ENCODE data around the gene CTDP1.
"Not testable (repeated sequence)": the region's sequence is repeated elsewhere in the genome, so short reads cannot be mapped to it uniquely, and the experiment has no call there.

Gene CTDP1

DNA sequence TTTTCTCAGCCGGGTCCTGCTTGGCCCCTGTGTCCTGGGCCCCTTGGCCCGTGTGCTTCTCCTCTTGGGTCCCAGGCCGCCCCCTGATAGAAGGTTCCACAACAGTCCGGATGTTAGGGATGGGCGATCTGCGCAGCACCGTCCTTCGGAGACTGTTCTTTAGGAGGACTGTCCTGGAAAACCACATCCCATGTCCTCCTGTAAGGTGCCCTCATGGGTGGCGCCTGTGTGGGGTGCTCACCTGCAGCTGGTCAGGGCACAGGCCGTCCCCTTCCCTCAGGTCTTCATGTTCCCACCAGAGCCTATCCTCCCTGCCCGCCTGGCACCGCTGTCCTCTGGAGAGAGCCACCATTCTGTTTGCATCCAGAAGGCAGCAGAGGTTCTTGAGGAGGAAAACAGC lies 50.0 kb downstream of the CTDP1 start:
- H3K9me3 ChIP-seq (ENCODE audit: control insufficient read depth in 2 of 2, low read length in 2 of 2): peaks cover 12 to 17% of the 10 kb centered on the region in 2 donors
- peaks cover 0 to 4% of the 10 kb centered on the region in 2 donors for H3K4me1 ChIP-seq (ENCODE audit: control insufficient read depth in 2 of 2, insufficient read depth in 2 of 2, low read length in 2 of 2)
- H3K4me3 ChIP-seq (ENCODE audit: low read length in 2 of 2): no peak overlapping the region
- H3K36me3 ChIP-seq (ENCODE audit: control insufficient read depth in 2 of 2, insufficient read depth in 2 of 2, low read length in 2 of 2): peaks cover 58 to 72% of the 10 kb centered on the region in 2 donors
- H3K9ac ChIP-seq (ENCODE audit: low read depth in 1 of 2, low read length in 2 of 2): no peak overlapping the region
- no peaks in the 10 kb centered on the region for H3K27me3 ChIP-seq (ENCODE audit: control insufficient read depth in 2 of 2, insufficient read depth in 2 of 2, low read length in 2 of 2)
- H3K27ac ChIP-seq (ENCODE audit: low read depth in 2 of 2, low read length in 2 of 2): no peak overlapping the region

DNA sequence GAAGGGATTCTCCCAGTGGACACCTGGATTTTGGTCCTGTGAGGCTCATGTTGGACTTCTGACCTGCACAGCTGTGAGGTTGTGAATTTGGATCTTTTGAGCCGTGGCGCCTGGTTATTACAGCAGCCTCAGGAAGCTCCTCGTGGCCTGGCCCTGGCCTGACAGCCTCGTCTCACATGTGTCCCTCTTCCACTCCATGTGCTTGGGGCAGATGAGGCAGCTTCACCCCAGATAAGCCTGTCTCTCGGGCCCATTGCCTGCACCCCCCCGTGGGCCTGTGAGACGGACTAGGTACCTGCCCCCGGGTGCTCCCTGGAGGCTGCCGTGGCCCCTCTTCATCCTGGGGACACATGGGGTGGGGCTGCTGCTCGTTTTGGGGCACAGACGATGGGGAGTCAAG lies 51.2 kb downstream of the CTDP1 start:
- H3K27ac ChIP-seq (ENCODE audit: low read depth in 2 of 2, low read length in 2 of 2): no peak overlapping the region
- no peaks in the 10 kb centered on the region for H3K27me3 ChIP-seq (ENCODE audit: control insufficient read depth in 2 of 2, insufficient read depth in 2 of 2, low read length in 2 of 2)
- H3K4me3 ChIP-seq (ENCODE audit: low read length in 2 of 2): no peak overlapping the region
- no peaks in the 10 kb centered on the region for H3K4me1 ChIP-seq (ENCODE audit: control insufficient read depth in 2 of 2, insufficient read depth in 2 of 2, low read length in 2 of 2)
- H3K9me3 ChIP-seq (ENCODE audit: control insufficient read depth in 2 of 2, low read length in 2 of 2): peaks cover 12 to 17% of the 10 kb centered on the region in 2 donors
- H3K36me3 ChIP-seq (ENCODE audit: control insufficient read depth in 2 of 2, insufficient read depth in 2 of 2, low read length in 2 of 2): peaks cover 61 to 73% of the 10 kb centered on the region in 2 donors
- H3K9ac ChIP-seq (ENCODE audit: low read depth in 1 of 2, low read length in 2 of 2): no peak overlapping the region

DNA sequence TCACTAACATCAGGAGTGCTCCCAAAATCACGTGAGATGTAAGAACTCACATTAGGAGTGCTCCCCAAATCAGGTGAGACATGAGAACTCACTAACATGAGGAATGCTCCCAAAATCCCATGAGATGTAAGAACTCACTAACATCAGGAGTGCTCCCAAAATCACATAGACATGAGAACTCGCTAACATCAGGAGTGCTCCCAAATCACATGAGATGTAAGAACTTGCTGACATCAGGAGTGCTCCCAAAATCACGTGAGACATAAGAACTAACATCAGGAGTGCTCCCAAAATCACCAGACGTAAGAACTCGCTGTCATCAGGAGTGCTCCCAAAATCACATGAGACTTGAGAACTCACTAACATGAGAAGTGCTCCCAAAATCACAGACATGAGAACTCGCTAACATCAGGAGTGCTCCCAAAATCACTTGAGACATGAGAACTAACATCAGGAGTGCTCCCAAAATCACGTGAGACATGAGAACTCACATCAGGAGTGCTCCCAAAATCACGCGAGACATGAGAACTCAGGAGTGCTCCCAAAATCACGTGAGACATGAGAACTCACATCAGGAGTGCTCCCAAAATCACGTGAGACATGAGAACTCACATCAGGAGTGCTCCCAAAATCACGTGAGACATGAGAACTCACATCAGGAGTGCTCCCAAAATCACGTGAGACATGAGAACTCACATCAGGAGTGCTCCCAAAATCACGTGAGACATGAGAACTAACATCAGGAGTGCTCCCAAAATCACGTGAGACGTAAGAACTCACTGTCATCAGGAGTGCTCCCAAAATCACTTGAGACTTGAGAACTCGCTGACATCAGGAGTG lies 52.5 kb downstream of the CTDP1 start:
- not testable (repeated sequence) for H3K4me1 ChIP-seq (ENCODE audit: control insufficient read depth in 2 of 2, insufficient read depth in 2 of 2, low read length in 2 of 2); H3K27ac ChIP-seq (ENCODE audit: low read depth in 2 of 2, low read length in 2 of 2); H3K9ac ChIP-seq (ENCODE audit: low read depth in 1 of 2, low read length in 2 of 2); H3K4me3 ChIP-seq (ENCODE audit: low read length in 2 of 2); H3K27me3 ChIP-seq (ENCODE audit: control insufficient read depth in 2 of 2, insufficient read depth in 2 of 2, low read length in 2 of 2)
- Histone ChIP-seq H3K36me3 (ENCODE audit: control insufficient read depth in 2 of 2, insufficient read depth in 2 of 2, low read length in 2 of 2) (peaks cover 68 to 77% of the 10 kb centered on the region in 2 donors), H3K9me3 (ENCODE audit: control insufficient read depth in 2 of 2, low read length in 2 of 2) (peaks cover 12 to 17% of the 10 kb centered on the region in 2 donors)

DNA sequence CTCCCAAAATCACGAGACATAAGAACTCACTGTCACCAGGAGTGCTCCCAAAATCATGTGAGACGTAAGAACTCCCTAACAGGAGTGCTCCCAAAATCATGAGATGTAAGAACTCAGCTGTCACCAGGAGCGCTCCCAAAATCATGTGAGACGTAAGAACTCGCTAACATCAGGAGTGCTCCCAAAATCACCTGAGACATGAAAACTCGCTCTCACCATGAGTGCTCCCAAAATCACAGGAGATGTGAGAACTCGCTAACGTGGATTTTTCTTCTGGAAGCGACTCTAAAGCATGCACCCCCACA lies 53.1 kb downstream of the CTDP1 start:
- Histone ChIP-seq H3K4me1 (ENCODE audit: control insufficient read depth in 2 of 2, insufficient read depth in 2 of 2, low read length in 2 of 2) (no peaks in the 10 kb centered on the region), H3K27ac (ENCODE audit: low read depth in 2 of 2, low read length in 2 of 2) (no peak overlapping the region), H3K9ac (ENCODE audit: low read depth in 1 of 2, low read length in 2 of 2) (no peak overlapping the region), H3K27me3 (ENCODE audit: control insufficient read depth in 2 of 2, insufficient read depth in 2 of 2, low read length in 2 of 2) (no peaks in the 10 kb centered on the region), H3K4me3 (ENCODE audit: low read length in 2 of 2) (no peak overlapping the region), H3K9me3 (ENCODE audit: control insufficient read depth in 2 of 2, low read length in 2 of 2) (peaks cover 12 to 17% of the 10 kb centered on the region in 2 donors), H3K36me3 (ENCODE audit: control insufficient read depth in 2 of 2, insufficient read depth in 2 of 2, low read length in 2 of 2) (peaks cover 69 to 75% of the 10 kb centered on the region in 2 donors)

DNA sequence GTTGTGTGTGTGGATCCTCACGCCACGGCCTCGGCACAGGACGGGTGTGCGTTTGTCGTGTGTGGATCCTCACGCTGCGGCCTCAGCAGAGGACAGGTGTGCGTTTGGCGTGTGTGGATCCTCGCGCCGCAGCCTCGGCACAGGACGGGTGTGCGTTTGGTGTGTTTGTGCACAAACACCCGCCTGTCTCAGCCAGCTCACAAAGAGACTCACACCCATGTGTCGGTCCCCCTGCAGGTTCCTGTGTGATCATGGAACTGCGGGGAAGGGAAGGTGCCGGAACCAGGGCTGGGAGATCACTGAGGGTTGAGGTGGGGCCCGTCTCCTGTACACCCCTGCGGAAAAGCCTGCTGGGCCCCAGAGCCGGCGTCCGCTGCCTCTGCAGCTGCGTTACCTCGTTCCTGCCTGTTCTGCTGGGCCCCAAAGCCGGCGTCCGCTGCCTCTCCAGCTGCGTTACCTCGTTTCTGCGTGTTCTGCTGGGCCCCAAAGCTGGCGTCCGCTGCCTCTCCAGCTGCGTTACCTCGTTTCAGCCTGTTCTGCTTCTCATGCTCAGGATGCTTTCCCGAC lies 53.6 kb downstream of the CTDP1 start:
- no peak overlapping the region for H3K4me3 ChIP-seq (ENCODE audit: low read length in 2 of 2)
- peaks cover 71 to 79% of the 10 kb centered on the region in 2 donors for H3K36me3 ChIP-seq (ENCODE audit: control insufficient read depth in 2 of 2, insufficient read depth in 2 of 2, low read length in 2 of 2)
- no peaks in the 10 kb centered on the region for H3K27me3 ChIP-seq (ENCODE audit: control insufficient read depth in 2 of 2, insufficient read depth in 2 of 2, low read length in 2 of 2)
- H3K27ac ChIP-seq (ENCODE audit: low read depth in 2 of 2, low read length in 2 of 2): no peak overlapping the region
- H3K9ac ChIP-seq (ENCODE audit: low read depth in 1 of 2, low read length in 2 of 2): no peak overlapping the region
- H3K9me3 ChIP-seq (ENCODE audit: control insufficient read depth in 2 of 2, low read length in 2 of 2): peaks cover 12 to 17% of the 10 kb centered on the region in 2 donors
- H3K4me1 ChIP-seq (ENCODE audit: control insufficient read depth in 2 of 2, insufficient read depth in 2 of 2, low read length in 2 of 2): no peaks in the 10 kb centered on the region

DNA sequence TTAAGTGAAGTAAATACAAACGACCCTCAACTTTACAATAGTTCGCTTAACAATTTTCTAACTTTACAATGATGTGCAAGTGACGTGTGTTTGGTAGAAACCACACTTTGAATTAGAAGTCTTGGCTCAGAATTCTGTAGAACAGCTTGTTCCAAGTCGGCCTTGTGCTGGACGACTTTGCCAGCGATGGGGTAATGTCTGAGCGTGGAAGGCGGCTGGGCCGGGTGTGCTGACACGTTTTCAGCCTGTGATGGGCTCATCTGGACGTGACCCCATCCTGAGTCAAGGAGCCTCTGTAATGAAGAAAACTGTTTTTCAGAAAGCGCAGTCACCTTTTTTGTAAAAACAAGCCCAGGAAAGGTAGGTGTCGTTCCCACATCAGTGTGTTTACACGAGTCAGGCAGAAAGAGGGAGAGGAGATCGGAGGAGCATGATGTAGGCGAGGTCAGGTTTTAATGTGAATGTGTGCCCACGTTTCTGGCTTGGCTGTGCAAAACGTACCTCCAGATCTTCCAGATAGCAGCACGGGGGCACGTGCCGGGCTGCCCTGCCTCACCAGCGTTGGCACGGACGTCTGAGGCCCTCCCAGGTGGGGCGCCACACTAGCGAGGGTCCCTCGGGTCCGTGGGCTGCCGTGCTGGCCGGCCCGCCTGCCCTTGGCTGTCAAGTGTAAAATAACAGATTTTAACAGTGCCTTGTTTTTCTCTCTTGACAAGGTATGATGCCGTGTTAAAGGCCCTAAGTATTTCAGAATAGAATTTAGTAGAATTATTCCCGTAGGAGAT lies 54.6 kb downstream of the CTDP1 start:
- Histone ChIP-seq H3K4me1 (ENCODE audit: control insufficient read depth in 2 of 2, insufficient read depth in 2 of 2, low read length in 2 of 2) (no peaks in the 10 kb centered on the region), H3K27ac (ENCODE audit: low read depth in 2 of 2, low read length in 2 of 2) (no peak overlapping the region), H3K9me3 (ENCODE audit: control insufficient read depth in 2 of 2, low read length in 2 of 2) (peaks cover 12 to 14% of the 10 kb centered on the region in 2 donors), H3K4me3 (ENCODE audit: low read length in 2 of 2) (no peak overlapping the region), H3K36me3 (ENCODE audit: control insufficient read depth in 2 of 2, insufficient read depth in 2 of 2, low read length in 2 of 2) (peaks cover 71 to 74% of the 10 kb centered on the region in 2 donors), H3K27me3 (ENCODE audit: control insufficient read depth in 2 of 2, insufficient read depth in 2 of 2, low read length in 2 of 2) (no peaks in the 10 kb centered on the region), H3K9ac (ENCODE audit: low read depth in 1 of 2, low read length in 2 of 2) (no peak overlapping the region)

DNA sequence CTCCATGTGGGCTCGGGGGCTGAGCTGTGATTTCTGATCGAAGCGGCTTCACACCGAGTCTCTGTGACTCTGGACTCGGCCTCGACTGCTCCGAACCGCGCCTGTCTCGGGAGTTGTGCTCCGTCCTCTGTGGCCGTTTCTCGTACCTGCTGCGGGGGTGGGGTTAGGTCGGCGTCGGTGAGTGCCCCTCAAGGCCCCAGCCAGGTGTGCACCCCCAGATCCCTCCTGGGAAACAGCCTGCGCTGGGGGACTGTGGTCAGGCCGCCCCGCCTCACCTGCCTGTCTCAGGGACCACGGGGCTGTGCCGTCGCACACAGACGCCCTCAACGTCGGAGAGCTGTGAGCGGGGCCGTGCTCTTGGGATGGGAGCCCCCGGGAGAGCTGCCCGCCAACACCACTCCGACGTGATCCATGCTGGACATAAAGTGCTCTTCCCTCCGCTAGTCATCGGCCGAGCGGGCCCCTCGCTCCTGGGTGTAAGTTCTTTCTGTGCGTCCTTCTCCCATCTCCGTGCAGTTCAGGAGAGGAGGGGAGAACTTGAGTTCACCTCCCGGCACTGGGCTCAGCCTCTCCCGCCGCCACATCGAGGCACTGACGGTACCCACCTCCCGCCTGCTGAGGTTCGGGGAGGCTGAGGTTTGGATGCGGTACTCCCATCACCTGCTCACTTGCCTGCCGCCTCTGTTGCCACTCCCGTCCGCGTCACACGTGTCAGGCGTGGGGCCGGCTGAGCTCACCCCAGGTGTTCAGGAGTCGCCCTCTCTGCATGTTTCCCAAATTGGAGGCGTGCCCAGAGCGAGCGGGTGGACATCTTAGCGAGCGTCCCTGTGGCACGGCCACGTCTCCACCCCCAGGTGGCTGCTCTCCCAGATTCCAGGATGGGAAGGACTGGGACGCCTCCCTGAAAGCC lies 55.7 kb downstream of the CTDP1 start:
- Histone ChIP-seq H3K36me3 (ENCODE audit: control insufficient read depth in 2 of 2, insufficient read depth in 2 of 2, low read length in 2 of 2) (peaks cover 60 to 63% of the 10 kb centered on the region in 2 donors), H3K9me3 (ENCODE audit: control insufficient read depth in 2 of 2, low read length in 2 of 2) (peaks cover 12 to 14% of the 10 kb centered on the region in 2 donors), H3K27ac (ENCODE audit: low read depth in 2 of 2, low read length in 2 of 2) (no peak overlapping the region), H3K9ac (ENCODE audit: low read depth in 1 of 2, low read length in 2 of 2) (no peak overlapping the region), H3K27me3 (ENCODE audit: control insufficient read depth in 2 of 2, insufficient read depth in 2 of 2, low read length in 2 of 2) (no peaks in the 10 kb centered on the region), H3K4me3 (ENCODE audit: low read length in 2 of 2) (no peak overlapping the region), H3K4me1 (ENCODE audit: control insufficient read depth in 2 of 2, insufficient read depth in 2 of 2, low read length in 2 of 2) (no peaks in the 10 kb centered on the region)

DNA sequence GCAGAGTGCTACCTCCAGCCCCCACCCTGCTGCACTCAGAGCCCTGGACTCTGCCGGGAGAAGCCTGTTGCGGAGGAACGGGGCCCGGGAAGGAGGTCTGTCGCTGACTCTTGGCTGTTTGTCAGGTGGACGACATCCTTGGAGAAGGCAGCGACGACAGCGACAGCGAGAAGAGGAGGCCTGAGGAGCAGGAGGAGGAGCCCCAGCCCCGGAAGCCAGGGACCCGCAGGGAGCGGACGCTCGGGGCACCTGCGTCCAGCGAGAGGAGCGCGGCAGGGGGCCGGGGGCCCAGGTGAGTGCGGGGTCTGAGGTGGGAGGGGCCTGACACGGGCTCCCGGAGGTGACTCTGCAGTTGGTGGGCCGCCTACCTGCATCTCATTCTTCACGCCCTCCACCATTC lies 56.6 kb downstream of the CTDP1 start:
- Histone ChIP-seq H3K27me3 (ENCODE audit: control insufficient read depth in 2 of 2, insufficient read depth in 2 of 2, low read length in 2 of 2) (no peaks in the 10 kb centered on the region), H3K4me1 (ENCODE audit: control insufficient read depth in 2 of 2, insufficient read depth in 2 of 2, low read length in 2 of 2) (no peaks in the 10 kb centered on the region), H3K36me3 (ENCODE audit: control insufficient read depth in 2 of 2, insufficient read depth in 2 of 2, low read length in 2 of 2) (peaks cover 59 to 62% of the 10 kb centered on the region in 2 donors), H3K9me3 (ENCODE audit: control insufficient read depth in 2 of 2, low read length in 2 of 2) (peaks cover 10 to 12% of the 10 kb centered on the region in 2 donors), H3K9ac (ENCODE audit: low read depth in 1 of 2, low read length in 2 of 2) (no peak overlapping the region), H3K4me3 (ENCODE audit: low read length in 2 of 2) (no peak overlapping the region), H3K27ac (ENCODE audit: low read depth in 2 of 2, low read length in 2 of 2) (no peak overlapping the region)

DNA sequence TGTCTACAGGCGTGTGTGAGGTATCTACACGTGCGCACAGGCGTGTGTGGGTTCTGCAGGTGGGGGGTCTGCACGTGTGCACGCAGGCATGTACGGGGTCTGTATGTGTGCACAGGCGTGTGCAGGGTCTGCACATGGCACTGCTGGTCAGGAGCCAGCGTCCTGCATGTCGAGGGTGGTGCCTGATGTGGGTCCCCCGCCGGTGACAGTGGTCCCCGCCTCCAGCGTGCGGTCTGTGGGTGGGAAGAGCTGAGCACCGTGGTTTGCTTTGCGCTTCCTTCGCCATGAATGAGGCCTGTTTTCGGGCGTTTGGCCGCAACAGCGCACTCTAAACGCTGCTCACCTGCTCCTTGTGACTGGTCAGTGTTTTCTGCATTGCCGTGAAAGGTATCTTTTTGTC lies 57.2 kb downstream of the CTDP1 start:
- Histone ChIP-seq H3K4me1 (ENCODE audit: control insufficient read depth in 2 of 2, insufficient read depth in 2 of 2, low read length in 2 of 2) (no peaks in the 10 kb centered on the region), H3K36me3 (ENCODE audit: control insufficient read depth in 2 of 2, insufficient read depth in 2 of 2, low read length in 2 of 2) (peaks cover 60 to 62% of the 10 kb centered on the region in 2 donors), H3K27me3 (ENCODE audit: control insufficient read depth in 2 of 2, insufficient read depth in 2 of 2, low read length in 2 of 2) (no peaks in the 10 kb centered on the region), H3K9me3 (ENCODE audit: control insufficient read depth in 2 of 2, low read length in 2 of 2) (peaks cover 7 to 9% of the 10 kb centered on the region in 2 donors), H3K27ac (ENCODE audit: low read depth in 2 of 2, low read length in 2 of 2) (no peak overlapping the region), H3K9ac (ENCODE audit: low read depth in 1 of 2, low read length in 2 of 2) (no peak overlapping the region), H3K4me3 (ENCODE audit: low read length in 2 of 2) (no peak overlapping the region)

All from mucosa of rectum (tissue), 2 donors.